GM21723 (cell line): ENCODE data around the gene SLC44A4.
"Not testable (repeated sequence)": the region's sequence is repeated elsewhere in the genome, so short reads cannot be mapped to it uniquely, and the experiment has no call there.

ENCODE experiments used
- ATAC-seq: cut with Tn5 transposase; IDR thresholded peaks from one replicate; pipeline ENCODE4 v1.9.1; 2021; ENCODE audit warnings: mild to moderate bottlenecking, moderate library complexity; ENCODE audit not compliant: unreplicated experiment

The SLC44A4 gene

DNA sequence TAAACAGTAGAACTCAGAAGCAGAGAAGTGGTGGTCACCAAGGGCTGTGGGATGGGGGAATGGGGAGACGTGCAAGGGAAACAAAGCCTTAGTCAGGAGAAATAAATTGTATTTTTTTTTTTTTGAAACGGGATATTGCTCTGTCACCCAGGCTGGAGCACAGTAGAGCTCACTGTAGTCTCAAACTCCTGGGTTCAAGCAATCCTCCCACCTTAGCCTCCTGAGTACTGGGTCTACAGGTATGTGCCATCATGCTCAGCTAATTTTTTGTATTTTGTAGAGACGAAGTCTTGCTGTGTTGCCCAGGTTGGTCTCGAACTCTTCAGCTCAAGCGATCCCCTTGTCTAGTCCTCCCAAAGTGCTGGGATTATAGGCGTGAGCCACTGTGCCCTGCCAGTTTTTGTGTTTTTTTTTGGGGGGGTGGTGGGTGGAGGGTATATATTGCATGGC lies 47.9 kb downstream of the SLC44A4 start:
- no peak for ATAC-seq

DNA sequence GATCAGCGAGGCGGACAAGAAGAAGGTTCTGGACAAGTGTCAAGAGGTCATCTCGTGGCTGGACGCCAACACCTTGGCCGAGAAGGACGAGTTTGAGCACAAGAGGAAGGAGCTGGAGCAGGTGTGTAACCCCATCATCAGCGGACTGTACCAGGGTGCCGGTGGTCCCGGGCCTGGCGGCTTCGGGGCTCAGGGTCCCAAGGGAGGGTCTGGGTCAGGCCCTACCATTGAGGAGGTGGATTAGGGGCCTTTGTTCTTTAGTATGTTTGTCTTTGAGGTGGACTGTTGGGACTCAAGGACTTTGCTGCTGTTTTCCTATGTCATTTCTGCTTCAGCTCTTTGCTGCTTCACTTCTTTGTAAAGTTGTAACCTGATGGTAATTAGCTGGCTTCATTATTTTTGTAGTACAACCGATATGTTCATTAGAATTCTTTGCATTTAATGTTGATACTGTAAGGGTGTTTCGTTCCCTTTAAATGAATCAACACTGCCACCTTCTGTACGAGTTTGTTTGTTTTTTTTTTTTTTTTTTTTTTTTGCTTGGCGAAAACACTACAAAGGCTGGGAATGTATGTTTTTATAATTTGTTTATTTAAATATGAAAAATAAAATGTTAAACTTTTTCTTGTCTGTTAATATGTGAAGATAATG lies 49.0 kb downstream of the SLC44A4 start:
- ATAC-seq: no peak

DNA sequence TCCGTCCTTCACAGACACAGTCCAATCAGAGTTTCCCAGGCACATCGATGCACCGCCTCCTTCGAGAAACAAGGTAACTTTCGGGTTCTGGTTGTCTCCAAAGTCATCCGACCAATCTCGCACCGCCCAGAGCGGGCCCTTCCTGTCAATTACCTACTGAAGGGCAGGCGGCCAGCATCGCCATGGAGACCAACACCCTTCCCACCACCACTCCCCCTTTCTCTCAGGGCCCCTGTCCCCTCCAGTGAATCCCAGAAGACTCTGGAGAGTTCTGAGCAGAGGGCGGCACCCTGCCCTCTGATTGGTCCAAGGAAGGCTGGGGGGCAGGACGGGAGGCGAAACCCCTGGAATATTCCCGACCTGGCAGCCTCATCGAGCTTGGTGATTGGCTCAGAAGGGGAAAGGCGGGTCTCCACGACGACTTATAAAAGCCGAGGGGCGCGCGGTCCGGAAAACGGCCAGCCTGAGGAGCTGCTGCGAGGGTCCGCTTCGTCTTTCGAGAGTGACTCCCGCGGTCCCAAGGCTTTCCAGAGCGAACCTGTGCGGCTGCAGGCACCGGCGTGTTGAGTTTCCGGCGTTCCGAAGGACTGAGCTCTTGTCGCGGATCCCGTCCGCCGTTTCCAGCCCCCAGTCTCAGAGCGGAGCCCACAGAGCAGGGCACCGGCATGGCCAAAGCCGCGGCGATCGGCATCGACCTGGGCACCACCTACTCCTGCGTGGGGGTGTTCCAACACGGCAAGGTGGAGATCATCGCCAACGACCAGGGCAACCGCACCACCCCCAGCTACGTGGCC lies 51.3 kb downstream of the SLC44A4 start, which contains the start of gene HSPA1B:
TSS of gene HSPA1B (plus strand) at position 453 of the 794 bp plus-strand sequence. CDS start at position 666, 213 bp downstream.
- ATAC-seq: peak; percentile 51

GRCh38 chr6:31826793-31827285 lies 52.0 kb downstream of the SLC44A4 start:
- no peak for ATAC-seq

- no peak for ATAC-seq
Measured at GRCh38 chr6:31825553-31825952, 53.2 kb downstream of the SLC44A4 start.

DNA sequence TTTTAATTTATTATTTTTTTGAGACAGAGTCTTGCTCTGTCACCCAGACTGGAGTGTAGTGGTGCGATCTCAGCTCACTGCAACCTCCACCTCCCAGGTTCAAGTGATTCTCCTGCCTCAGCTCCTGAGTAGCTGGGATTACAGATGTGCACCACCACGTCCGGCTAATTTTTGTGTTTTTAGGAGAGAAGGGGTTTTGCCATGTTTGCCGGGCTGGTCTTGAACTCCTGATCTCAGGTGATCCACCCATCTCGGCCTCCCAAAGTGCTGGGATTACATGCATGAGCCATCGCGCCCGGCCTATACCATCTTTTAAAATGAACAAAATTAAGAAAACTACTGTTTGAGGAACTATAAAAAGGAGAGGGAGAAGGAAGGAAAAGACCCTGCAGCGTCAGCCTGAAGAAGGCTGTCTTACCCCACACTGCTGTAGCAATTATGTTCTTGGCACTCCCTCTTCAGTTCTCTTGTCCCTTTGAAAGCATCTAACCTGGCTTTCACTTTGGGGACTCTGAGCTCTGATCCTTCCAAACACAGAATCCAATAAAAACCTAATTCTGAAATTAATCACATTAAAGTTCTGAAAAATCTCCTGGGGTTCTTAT lies 55.1 kb downstream of the SLC44A4 start:
- not testable (repeated sequence) for ATAC-seq

GRCh38 chr6:31822036-31822821 lies 56.6 kb downstream of the SLC44A4 start:
- ATAC-seq: peak; percentile 19

DNA sequence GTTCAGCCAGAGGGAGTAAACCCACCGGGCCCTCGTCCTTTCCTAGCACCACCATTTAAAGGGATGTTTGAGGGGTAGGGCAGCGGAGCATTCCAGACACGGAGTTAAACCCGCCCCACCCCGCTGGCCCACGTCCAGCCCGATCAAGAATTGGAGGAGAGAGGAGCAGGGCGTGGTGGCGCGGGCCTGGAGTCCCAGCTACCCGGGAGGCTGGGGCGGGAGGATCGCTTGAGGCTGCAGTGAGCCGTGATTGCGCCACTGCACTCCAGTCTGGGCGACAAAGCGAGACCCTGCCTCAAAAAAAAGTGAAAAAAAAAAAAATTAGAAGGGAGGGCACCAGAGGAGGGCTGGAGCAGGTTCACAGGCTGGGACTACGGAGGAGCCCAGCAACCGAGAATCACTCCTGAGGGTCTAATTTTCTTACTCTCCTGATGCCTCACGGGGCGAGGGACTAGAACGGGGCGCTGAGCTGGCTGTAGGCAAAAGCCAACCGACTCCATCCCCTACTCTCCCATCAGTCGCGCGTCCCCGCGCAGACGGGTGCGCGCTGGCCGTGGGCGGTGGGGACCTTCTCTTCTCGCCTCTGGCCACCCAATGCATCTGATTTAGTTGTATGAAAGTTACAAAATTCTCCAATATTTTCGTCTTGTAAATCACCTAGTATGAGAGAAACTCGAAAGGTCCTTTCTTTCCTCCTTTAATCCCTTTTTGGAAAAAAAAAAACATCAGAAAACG lies 57.3 kb downstream of the SLC44A4 start:
- ATAC-seq: peak; percentile 39

DNA sequence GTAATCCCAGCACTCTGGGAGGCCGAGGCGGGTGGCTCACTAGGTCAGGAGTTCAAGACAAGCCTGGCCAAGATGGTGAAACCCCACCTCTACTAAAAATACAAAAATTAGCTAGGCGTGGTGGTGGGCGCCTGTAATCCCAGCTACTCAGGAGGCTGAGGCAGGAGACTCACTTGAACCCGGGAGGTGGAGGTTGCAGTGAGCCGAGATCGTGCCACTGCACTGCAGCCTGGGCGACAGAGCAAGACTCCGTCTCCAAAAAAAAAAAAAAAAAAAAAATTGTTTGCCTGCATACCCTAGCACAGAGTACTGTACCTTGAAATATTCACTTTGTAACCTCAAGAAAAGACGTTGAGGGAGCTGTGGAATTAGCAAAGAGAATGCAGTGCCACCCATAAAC lies 58.4 kb downstream of the SLC44A4 start:
- not testable (repeated sequence) for ATAC-seq

GRCh38 chr6:31819871-31820299 lies 58.9 kb downstream of the SLC44A4 start:
- ATAC-seq: no peak

DNA sequence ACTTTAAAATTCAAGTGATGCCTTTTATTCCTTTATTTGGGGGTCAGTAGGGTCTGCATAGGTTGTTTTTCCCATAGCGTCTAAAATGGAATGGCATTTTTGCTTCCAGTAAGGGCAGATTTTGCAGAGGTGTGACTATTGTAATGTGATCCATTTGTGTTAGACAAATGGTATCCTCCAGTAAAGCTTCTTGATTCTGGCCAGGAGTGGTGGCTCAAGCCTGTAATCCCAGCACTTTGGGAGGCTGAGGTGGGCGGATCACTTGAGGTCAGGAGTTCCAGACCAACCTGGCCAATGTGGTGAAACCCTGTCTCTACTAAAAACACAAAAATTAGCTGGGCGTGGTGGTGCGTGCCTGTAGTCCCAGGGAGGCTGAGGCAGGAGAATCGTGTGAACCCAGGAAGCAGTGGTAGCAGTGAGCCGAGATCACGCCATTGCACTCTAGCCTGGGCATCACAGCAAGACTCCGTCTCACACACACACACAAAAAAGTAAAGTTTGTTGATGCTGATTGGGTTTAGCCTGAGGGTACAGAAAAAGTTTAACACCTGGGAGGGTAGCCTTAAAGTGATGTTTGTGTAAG lies 60.8 kb downstream of the SLC44A4 start:
- not testable (repeated sequence) for ATAC-seq

- ATAC-seq: not testable (repeated sequence)
Measured at GRCh38 chr6:31817133-31817928, 61.5 kb downstream of the SLC44A4 start.

- ATAC-seq: peak; percentile 34
Measured at GRCh38 chr6:31815025-31815838, 63.6 kb downstream of the SLC44A4 start, which contains the start of the genes HSPA1A and HSPA1L. HSPA1A (plus strand) TSS chr6:31815543; CDS start chr6:31815757, 214 bp downstream. HSPA1L (minus strand) TSS chr6:31815283; CDS start chr6:31811972, 3,311 bp downstream.

GRCh38 chr6:31814677-31815024 lies 64.1 kb downstream of the SLC44A4 start:
- ATAC-seq: peak; percentile 27

DNA sequence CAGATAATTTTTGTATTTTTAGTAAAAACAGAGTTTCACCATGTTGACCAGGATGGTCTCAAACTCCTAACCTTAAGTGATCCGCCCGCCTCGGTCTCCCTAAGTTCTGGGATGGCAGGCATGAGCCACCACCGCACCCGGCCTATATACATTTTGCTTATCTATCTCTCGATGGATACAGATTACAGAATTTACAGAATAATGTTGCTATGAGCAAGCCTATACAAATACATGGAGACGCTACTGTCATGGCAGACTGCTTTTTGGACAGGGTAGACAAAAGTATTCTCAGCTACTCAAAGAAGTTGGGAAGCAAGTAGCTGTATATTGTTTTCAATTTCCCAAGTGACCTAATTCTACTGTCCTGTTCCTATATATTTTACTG lies 65.3 kb downstream of the SLC44A4 start:
- no peak for ATAC-seq
